Cardiac fibroblast (primary cell): ENCODE results near the gene HMGXB4.

ENCODE experiments used
- DNase-seq, 2 donors: peaks; one replicate each; pipeline versions ENCODE4 v3.0.0 to v3.0.0-alpha.2; 2010; ENCODE audit warnings: low read depth in 2 of 2
- H3K4me3 ChIP-seq, 2 donors: replicated peaks in 1 of 2; 1 replicate in 1 of 2; 2 replicates in 1 of 2; pipeline ENCODE4 v1.5.1; 2011; ENCODE audit warnings: low read depth in 2 of 2, low read length in 2 of 2, mild to moderate bottlenecking in 2 of 2, moderate library complexity in 1 of 2
- CTCF ChIP-seq: IDR thresholded peaks from one replicate; pipeline ENCODE4 v1.5.1; 2011; ENCODE audit warnings: low read depth, mild to moderate bottlenecking, low read length, inconsistent platforms

The HMGXB4 gene

GRCh38 chr22:35275580-35275979 is 18.3 kb downstream of the HMGXB4 start:
- no peak overlapping the region for H3K4me3 ChIP-seq
- DNase-seq, result peak in 1 of 2 donors; percentile 38

GRCh38 chr22:35276019-35276418 is 18.7 kb downstream of the HMGXB4 start:
- no peak for TF ChIP-seq CTCF
- H3K4me3 ChIP-seq, result no peak overlapping the region
- no peak for DNase-seq

More at GRCh38 chr22:35275580-35275979, 18.3 kb downstream of the HMGXB4 start:
- no peak for TF ChIP-seq CTCF

- H3K4me3 ChIP-seq, result no peak overlapping the region
- no peak for DNase-seq
- TF ChIP-seq CTCF, result no peak
Measured at GRCh38 chr22:35288116-35288515, 30.8 kb downstream of the HMGXB4 start.

- no peak overlapping the region for H3K4me3 ChIP-seq
- TF ChIP-seq CTCF, result no peak
- DNase-seq, result no peak
Measured at GRCh38 chr22:35292786-35293185, 35.5 kb downstream of the HMGXB4 start.

GRCh38 chr22:35296051-35296450 is 38.8 kb downstream of the HMGXB4 start:
- no peak for DNase-seq
- H3K4me3 ChIP-seq, result no peak overlapping the region
- TF ChIP-seq CTCF, result no peak

- DNase-seq, result peak in 1 of 2 donors; percentile 16
Measured at GRCh38 chr22:35299217-35299672, 42.0 kb downstream of the HMGXB4 start.

More at GRCh38 chr22:35299217-35299672, 42.0 kb downstream of the HMGXB4 start:
- no peak for TF ChIP-seq CTCF
- peak overlapping the region; percentile 85 to 89 for H3K4me3 ChIP-seq
